H9 (cell line): ENCODE measurements around the gene RHEBL1. TPM values are rescaled to one million over a fixed set of nuclear protein-coding genes. Genes with fewer than 3 reads are reported as not detected.
A peak's percentile ranks its signal among the peaks of the same experiment; 100 is the strongest.

Experiments
- DNase-seq: peaks from one replicate; pipeline ENCODE4 v3.0.0-alpha.2; 2017
- H2AFZ ChIP-seq: one replicate; pipeline ENCODE4 v1.6.1; 2013; ENCODE audit warnings: mild to moderate bottlenecking, low read length, control low read depth, moderate library complexity
- H2AK5ac ChIP-seq: 2 replicates; pipeline ENCODE4 v1.6.1; 2013; ENCODE audit warnings: low read length, control low read depth, mixed read lengths; ENCODE audit not compliant: insufficient read length
- H2BK120ac ChIP-seq: one replicate; pipeline ENCODE4 v1.6.1; 2013; ENCODE audit warnings: low read depth, mild to moderate bottlenecking, low read length, control low read depth, inconsistent platforms; ENCODE audit not compliant: poor library complexity, severe bottlenecking
- H2BK12ac ChIP-seq: 2 replicates; pipeline ENCODE4 v1.6.1; 2013; ENCODE audit warnings: low read length, control low read depth, mixed read lengths, low read depth; ENCODE audit not compliant: insufficient read length
- H2BK15ac ChIP-seq: 2 replicates; pipeline ENCODE4 v1.6.1; 2013; ENCODE audit warnings: low read depth, low read length, control low read depth
- H2BK20ac ChIP-seq: one replicate; pipeline ENCODE4 v1.6.1; 2013; ENCODE audit warnings: low read depth, mild to moderate bottlenecking, low read length, control low read depth, inconsistent platforms; ENCODE audit not compliant: poor library complexity, severe bottlenecking
- H2BK5ac ChIP-seq: 2 replicates; pipeline ENCODE4 v1.6.1; 2013; ENCODE audit warnings: low read length, control low read depth, mixed read lengths; ENCODE audit not compliant: insufficient read length
- H3K14ac ChIP-seq: 2 replicates; pipeline ENCODE4 v1.6.1; 2013; ENCODE audit warnings: low read length, control low read depth; ENCODE audit not compliant: insufficient read depth
- H3K18ac ChIP-seq: 2 replicates; pipeline ENCODE4 v1.6.1; 2013; ENCODE audit warnings: low read depth, mild to moderate bottlenecking, mixed read lengths, low read length, control low read depth; ENCODE audit not compliant: insufficient read length
- H3K23ac ChIP-seq: 2 replicates; pipeline ENCODE4 v1.6.1; 2013; ENCODE audit warnings: low read length, control low read depth, mixed read lengths, low read depth; ENCODE audit not compliant: insufficient read length
- H3K23me2 ChIP-seq: 2 replicates; pipeline ENCODE4 v1.6.1; 2013; ENCODE audit warnings: low read depth, mild to moderate bottlenecking, mixed read lengths, low read length, control low read depth; ENCODE audit not compliant: insufficient read length, poor library complexity, severe bottlenecking
- H3K27ac ChIP-seq: 2 replicates; pipeline ENCODE4 v1.5.1; 2013; ENCODE audit warnings: low read length, control low read depth, mixed read lengths, low read depth; ENCODE audit not compliant: insufficient read length
- H3K27me3 ChIP-seq: 2 replicates; pipeline ENCODE4 v1.6.1; 2013; ENCODE audit warnings: low read length, control low read depth, inconsistent platforms; ENCODE audit not compliant: insufficient read depth
- H3K4ac ChIP-seq: 2 replicates; pipeline ENCODE4 v1.6.1; 2013; ENCODE audit warnings: low read depth, mild to moderate bottlenecking, control low read depth, inconsistent platforms, low read length, moderate library complexity
- H3K4me1 ChIP-seq: 2 replicates; pipeline ENCODE4 v1.6.1; 2013; ENCODE audit warnings: low read length, control low read depth, inconsistent platforms; ENCODE audit not compliant: insufficient read depth
- H3K4me2 ChIP-seq: 2 replicates; pipeline ENCODE4 v1.6.1; 2013; ENCODE audit warnings: low read length, control low read depth, mixed read lengths; ENCODE audit not compliant: insufficient read length, insufficient read depth
- H3K56ac ChIP-seq: 2 replicates; pipeline ENCODE4 v1.6.1; 2013; ENCODE audit warnings: low read depth, mild to moderate bottlenecking, mixed read lengths, low read length, control low read depth; ENCODE audit not compliant: insufficient read length
- H3K79me1 ChIP-seq: 2 replicates; pipeline ENCODE4 v1.6.1; 2013; ENCODE audit warnings: low read depth, mild to moderate bottlenecking, moderate library complexity, low read length, control low read depth, inconsistent platforms; ENCODE audit not compliant: insufficient read depth, poor library complexity, severe bottlenecking
- H3K79me2 ChIP-seq: 2 replicates; pipeline ENCODE4 v1.6.1; 2013; ENCODE audit warnings: low read length, control low read depth, inconsistent platforms; ENCODE audit not compliant: insufficient read depth
- H3K9ac ChIP-seq: 2 replicates; pipeline ENCODE4 v1.6.1; 2013; ENCODE audit warnings: low read length, control low read depth, mixed read lengths; ENCODE audit not compliant: insufficient read length; ENCODE audit errors: extremely low read depth
- H3K9me3 ChIP-seq: one replicate; pipeline ENCODE4 v1.6.1; 2013; ENCODE audit warnings: low read depth, low read length, inconsistent platforms; ENCODE audit not compliant: control insufficient read depth
- H3T11ph ChIP-seq: one replicate; pipeline ENCODE4 v1.6.1; 2013; ENCODE audit warnings: mild to moderate bottlenecking, low read length, control low read depth, inconsistent platforms
- H4K20me1 ChIP-seq: one replicate; pipeline ENCODE4 v1.6.1; 2013; ENCODE audit not compliant: control insufficient read depth, insufficient read length, insufficient read depth
- H4K5ac ChIP-seq: 2 replicates; pipeline ENCODE4 v1.6.1; 2013; ENCODE audit warnings: low read depth, mild to moderate bottlenecking, mixed read lengths, low read length, control low read depth; ENCODE audit not compliant: insufficient read length
- H4K8ac ChIP-seq: replicated peaks from 2 replicates; pipeline ENCODE4 v1.6.1; 2013; ENCODE audit warnings: low read length, control low read depth, mixed read lengths, low read depth; ENCODE audit not compliant: insufficient read length
- H4K91ac ChIP-seq: 2 replicates; pipeline ENCODE4 v1.6.1; 2013; ENCODE audit warnings: low read depth, mild to moderate bottlenecking, moderate library complexity, mixed read lengths, low read length, control low read depth; ENCODE audit not compliant: insufficient read length
- H3K27ac Mint-ChIP-seq, 3 experiments: 2 replicates in 2 of 3; 3 replicates in 1 of 3; pipeline ENCODE4 v1.8.0; 2020 to 2021; ENCODE audit warnings: mixed read lengths in 3 of 3, mild to moderate bottlenecking in 1 of 3, moderate library complexity in 1 of 3
- H3K27me3 Mint-ChIP-seq: 2 replicates; pipeline ENCODE4 v1.8.0; 2021; ENCODE audit warnings: low read depth, mild to moderate bottlenecking, moderate library complexity, mixed read lengths
- H3K36me3 Mint-ChIP-seq, 3 experiments: 2 replicates in 2 of 3; 3 replicates in 1 of 3; pipeline ENCODE4 v1.8.0; 2020 to 2021; ENCODE audit warnings: low read depth in 3 of 3, mixed read lengths in 3 of 3; ENCODE audit not compliant: insufficient read depth in 1 of 3
- H3K4me1 Mint-ChIP-seq, 2 experiments: 2 replicates each; pipeline ENCODE4 v1.8.0; 2020; ENCODE audit warnings: mixed read lengths in 2 of 2
- H3K4me3 Mint-ChIP-seq, 2 experiments: 2 replicates in 1 of 2; 3 replicates in 1 of 2; pipeline ENCODE4 v1.8.0; 2020 to 2021; ENCODE audit warnings: mild to moderate bottlenecking in 2 of 2, mixed read lengths in 2 of 2, moderate library complexity in 1 of 2
- H3K9me3 Mint-ChIP-seq, 2 experiments: 2 replicates in 1 of 2; 3 replicates in 1 of 2; pipeline ENCODE4 v1.8.0; 2020; ENCODE audit warnings: mild to moderate bottlenecking in 2 of 2, mixed read lengths in 2 of 2, moderate library complexity in 1 of 2
- CTCF ChIP-seq: fragments of 200-600 bp; sonication (generic); conservative IDR thresholded peaks from 3 replicates; pipeline ENCODE4 v1.8.0; 2021; ENCODE audit warnings: antibody characterized with exemption, mild to moderate bottlenecking
- WGBS: extraction: QIAGEN DNeasy Blood & Tissue Kit; methylation state at CpG from one replicate; pipeline ENCODE4 v1.1.7; 2013; ENCODE audit warnings: missing lambda C conversion rate, low lambda C conversion rate, mixed read lengths; ENCODE audit not compliant: insufficient read length; ENCODE audit errors: extremely low coverage; 5-methylcytosine and 5-hydroxymethylcytosine counted together
- total RNA-seq: library from RNA; stranded (reverse); gene quantifications from 2 replicates; pipeline ENCODE4 v1.2.1, GENCODE V29; 2021

Gene RHEBL1
- total RNA-seq, 1 experiment from 2014 or later: 4.0 TPM

DNA sequence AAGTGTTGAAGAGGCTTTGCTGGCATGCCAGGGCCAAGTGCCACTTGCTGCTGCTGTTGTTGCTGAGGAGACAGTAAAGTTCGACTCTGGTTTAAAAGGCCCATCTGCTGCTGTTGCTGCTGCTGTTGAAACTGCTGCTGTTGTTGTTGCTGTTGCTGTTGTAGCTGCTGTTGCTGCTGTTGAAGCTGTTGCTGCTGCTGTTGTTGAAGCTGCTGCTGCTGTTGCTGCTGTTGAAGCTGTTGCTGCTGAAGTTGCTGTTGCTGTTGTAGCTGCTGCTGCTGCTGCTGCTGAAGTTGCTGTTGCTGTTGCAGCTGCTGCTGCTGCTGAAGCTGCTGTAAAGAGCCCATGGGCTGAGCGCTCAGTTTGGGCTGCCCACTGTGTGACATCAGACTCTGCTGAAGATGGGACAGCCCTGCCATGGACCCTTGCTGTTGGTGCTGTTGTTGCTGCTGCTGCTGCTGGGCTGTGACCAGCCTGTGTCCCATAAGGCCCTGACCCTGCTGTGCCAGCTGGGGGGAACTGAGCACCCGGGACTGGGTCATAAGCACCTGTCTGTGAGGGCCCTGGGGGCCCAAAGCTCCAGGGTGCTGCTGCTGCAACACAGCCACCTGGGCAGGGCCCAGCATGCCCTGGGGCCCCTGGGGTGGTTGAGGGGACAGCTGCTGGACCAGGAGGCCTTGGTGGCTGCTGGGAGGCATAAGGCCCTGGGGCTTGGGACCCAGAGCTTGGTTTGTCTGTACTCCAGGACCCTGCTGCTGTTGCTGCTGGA lies 36.9 kb downstream of the RHEBL1 start:
- H3K27me3 Mint-ChIP-seq: no peaks in the 10 kb centered on the region
- H2AFZ ChIP-seq: no peak overlapping the region
- H3K27me3 ChIP-seq: no peaks in the 10 kb centered on the region
- H3K18ac ChIP-seq: no peak overlapping the region
- H4K8ac ChIP-seq: no peak overlapping the region
- H3K79me2 ChIP-seq: no peaks in the 10 kb centered on the region
- H2BK5ac ChIP-seq: no peak overlapping the region
- H3K9me3 Mint-ChIP-seq: no peaks in the 10 kb centered on the region
- H3K27ac Mint-ChIP-seq: peak overlapping the region in 1 of 3 experiments; percentile 90; a peak in 2 of 7 replicates
- no peaks in the 10 kb centered on the region for H4K20me1 ChIP-seq
- no peak overlapping the region for H4K91ac ChIP-seq
- H3K4ac ChIP-seq: no peak overlapping the region
- H2AK5ac ChIP-seq: no peak overlapping the region
- H3T11ph ChIP-seq: no peak overlapping the region
- H3K4me2 ChIP-seq: no peak overlapping the region
- no peaks in the 10 kb centered on the region for H3K4me1 ChIP-seq
- no peak overlapping the region for H3K27ac ChIP-seq
- H3K56ac ChIP-seq: no peak overlapping the region
- no peaks in the 10 kb centered on the region for H3K79me1 ChIP-seq
- H4K5ac ChIP-seq: no peak overlapping the region
- no peak overlapping the region for H2BK120ac ChIP-seq
- H3K4me1 Mint-ChIP-seq: no peaks in the 10 kb centered on the region
- no peak for TF ChIP-seq CTCF
- H2BK20ac ChIP-seq: no peak overlapping the region
- H2BK12ac ChIP-seq: no peak overlapping the region
- no peaks in the 10 kb centered on the region for H3K9me3 ChIP-seq
- no CpG with 5 or more reads among the region's 3 CpGs for WGBS
- no peak overlapping the region for H3K14ac ChIP-seq
- H3K23ac ChIP-seq: no peak overlapping the region
- no peak overlapping the region; a peak in 1 of 5 replicates for H3K4me3 Mint-ChIP-seq
- no peak for DNase-seq
- no peaks in the 10 kb centered on the region for H3K23me2 ChIP-seq
- no peak overlapping the region for H2BK15ac ChIP-seq
- H3K36me3 Mint-ChIP-seq: peaks cover 34 to 90% (median 87%) of the 10 kb centered on the region in 3 experiments; a peak in 6 of 7 replicates
- no peak overlapping the region for H3K9ac ChIP-seq
